ENCODE results near the gene ARRDC2. TPM values are rescaled to one million over a fixed set of nuclear protein-coding genes. Genes with fewer than 3 reads are reported as not detected.

Gene ARRDC2
- total and polyA plus RNA-seq, 4 donors = 19.4 to 62.2 (median 48.8) TPM

- DNase-seq (no peak), ATAC-seq (ENCODE audit: insufficient read depth, low FRiP score) (no peak)
- Histone ChIP-seq H3K9me3 (ENCODE audit: control insufficient read depth in 4 of 4, insufficient read depth in 3 of 4, low read length in 3 of 4) (no peaks in the 10 kb centered on the region), H3K4me1 (ENCODE audit: control insufficient read depth in 5 of 5, insufficient read depth in 5 of 5, low read length in 5 of 5) (peaks cover 0 to 5% (median 3%) of the 10 kb centered on the region in 5 donors), H3K9ac (ENCODE audit: insufficient read depth in 1 of 2, low read length in 2 of 2) (no peak overlapping the region), H3K36me3 (ENCODE audit: control insufficient read depth in 4 of 4, insufficient read depth in 4 of 4, low read length in 4 of 4) (no peaks in the 10 kb centered on the region), H3K4me3 (no peak overlapping the region), H3K27ac (ENCODE audit: low read depth in 1 of 2, low read length in 1 of 2) (no peak overlapping the region), H3K27me3 (ENCODE audit: control insufficient read depth in 3 of 3, insufficient read depth in 3 of 3, low read length in 2 of 3) (peaks cover 0 to 2% (median 2%) of the 10 kb centered on the region in 3 donors)
- no peak for TF ChIP-seq CTCF (IDR thresholded peaks at IDR 0.05; ENCODE audit: control extremely low read depth, extremely low read depth)
- 71 to 82% methylated on average over 4 of the region's 4 CpGs for WGBS, 2 donors
These were observed 39.6 kb upstream of the ARRDC2 start for GRCh38 chr19:17968362-17968761.

- Histone ChIP-seq H3K27ac (ENCODE audit: low read depth in 1 of 2, low read length in 1 of 2) (no peak overlapping the region), H3K36me3 (ENCODE audit: control insufficient read depth in 4 of 4, insufficient read depth in 4 of 4, low read length in 4 of 4) (no peaks in the 10 kb centered on the region), H3K4me3 (no peak overlapping the region), H3K9ac (ENCODE audit: insufficient read depth in 1 of 2, low read length in 2 of 2) (no peak overlapping the region), H3K9me3 (ENCODE audit: control insufficient read depth in 4 of 4, insufficient read depth in 3 of 4, low read length in 3 of 4) (no peaks in the 10 kb centered on the region), H3K27me3 (ENCODE audit: control insufficient read depth in 3 of 3, insufficient read depth in 3 of 3, low read length in 2 of 3) (peaks cover 0 to 2% (median 2%) of the 10 kb centered on the region in 3 donors), H3K4me1 (ENCODE audit: control insufficient read depth in 5 of 5, insufficient read depth in 5 of 5, low read length in 5 of 5) (peaks cover 0 to 5% (median 3%) of the 10 kb centered on the region in 5 donors)
- ATAC-seq (ENCODE audit: insufficient read depth, low FRiP score) (no peak), DNase-seq (no peak)
- whole genome bisulfite sequencing, 2 donors = 87 to 88% methylated on average over 19 of the region's 19 CpGs
- TF ChIP-seq CTCF (IDR thresholded peaks at IDR 0.05; ENCODE audit: control extremely low read depth, extremely low read depth) = no peak
These were observed 38.7 kb upstream of the ARRDC2 start for GRCh38 chr19:17969096-17969792.

- Histone ChIP-seq H3K36me3 (ENCODE audit: control insufficient read depth in 4 of 4, insufficient read depth in 4 of 4, low read length in 4 of 4) (no peaks in the 10 kb centered on the region), H3K27me3 (ENCODE audit: control insufficient read depth in 3 of 3, insufficient read depth in 3 of 3, low read length in 2 of 3) (peaks cover 0 to 2% (median 2%) of the 10 kb centered on the region in 3 donors), H3K4me1 (ENCODE audit: control insufficient read depth in 5 of 5, insufficient read depth in 5 of 5, low read length in 5 of 5) (peaks cover 0 to 2% (median 1%) of the 10 kb centered on the region in 5 donors), H3K27ac (ENCODE audit: low read depth in 1 of 2, low read length in 1 of 2) (no peak overlapping the region), H3K4me3 (no peak overlapping the region), H3K9me3 (ENCODE audit: control insufficient read depth in 4 of 4, insufficient read depth in 3 of 4, low read length in 3 of 4) (no peaks in the 10 kb centered on the region), H3K9ac (ENCODE audit: insufficient read depth in 1 of 2, low read length in 2 of 2) (no peak overlapping the region)
- TF ChIP-seq CTCF (IDR thresholded peaks at IDR 0.05; ENCODE audit: control extremely low read depth, extremely low read depth) = no peak
- WGBS, 2 donors = 86 to 92% methylated on average over 1 of the region's 1 CpG
- DNase-seq = no peak
- ATAC-seq (ENCODE audit: insufficient read depth, low FRiP score) = no peak
These were observed 35.7 kb upstream of the ARRDC2 start for GRCh38 chr19:17972230-17972629.
